GM18870 (cell line): ENCODE measurements around the gene GLT6D1.

Experiments
- ATAC-seq: cut with Tn5 transposase; IDR thresholded peaks from one replicate; pipeline ENCODE4 v1.9.1; 2021; ENCODE audit warnings: moderate library complexity; ENCODE audit not compliant: unreplicated experiment

Gene GLT6D1

DNA sequence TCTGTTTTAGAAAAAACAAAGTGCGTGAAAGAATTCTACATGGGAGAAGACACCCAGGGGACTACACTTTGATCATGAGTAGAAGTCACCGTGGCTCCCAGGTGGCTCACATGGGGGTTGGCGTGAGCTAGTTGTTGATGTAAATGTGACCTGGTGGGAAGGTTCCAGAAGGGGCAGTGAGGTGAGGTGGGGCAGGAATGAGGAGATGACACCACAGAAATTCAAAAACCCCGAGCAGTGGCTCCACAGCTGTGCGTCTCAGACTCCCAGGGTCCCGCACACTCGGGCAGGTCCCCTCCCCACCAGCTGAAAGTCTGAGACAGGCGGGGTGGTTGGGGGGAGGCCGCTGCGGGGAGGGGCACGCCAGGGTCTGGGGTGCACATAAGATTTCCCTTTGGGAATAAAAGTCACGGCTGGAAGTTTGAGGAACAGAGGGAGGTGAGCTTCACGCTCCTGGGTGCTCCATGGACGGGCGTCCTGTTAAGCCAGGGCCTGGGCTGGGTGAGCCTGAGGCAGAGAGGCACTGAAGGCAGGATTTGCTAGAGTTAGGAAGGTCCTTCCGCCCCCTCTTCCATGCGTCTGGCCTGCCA is 29.9 kb downstream of the GLT6D1 start:
- ATAC-seq, result no peak

DNA sequence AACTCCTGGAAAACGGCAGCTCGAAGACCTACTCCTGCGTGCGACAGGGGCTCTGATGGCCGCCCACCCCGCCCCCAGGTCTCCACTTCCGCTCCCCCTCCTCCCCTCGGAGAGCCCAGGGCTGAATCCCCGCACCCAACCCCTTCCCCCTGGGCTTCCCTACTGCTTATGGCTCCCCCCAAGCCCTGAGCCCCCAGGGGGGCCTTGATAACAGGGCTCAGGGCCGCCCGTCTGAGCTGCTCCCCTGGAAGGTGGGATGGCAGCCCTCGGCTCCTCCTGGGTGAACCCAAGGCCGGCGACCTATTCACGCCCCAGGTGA is 30.4 kb downstream of the GLT6D1 start:
- no peak for ATAC-seq

DNA sequence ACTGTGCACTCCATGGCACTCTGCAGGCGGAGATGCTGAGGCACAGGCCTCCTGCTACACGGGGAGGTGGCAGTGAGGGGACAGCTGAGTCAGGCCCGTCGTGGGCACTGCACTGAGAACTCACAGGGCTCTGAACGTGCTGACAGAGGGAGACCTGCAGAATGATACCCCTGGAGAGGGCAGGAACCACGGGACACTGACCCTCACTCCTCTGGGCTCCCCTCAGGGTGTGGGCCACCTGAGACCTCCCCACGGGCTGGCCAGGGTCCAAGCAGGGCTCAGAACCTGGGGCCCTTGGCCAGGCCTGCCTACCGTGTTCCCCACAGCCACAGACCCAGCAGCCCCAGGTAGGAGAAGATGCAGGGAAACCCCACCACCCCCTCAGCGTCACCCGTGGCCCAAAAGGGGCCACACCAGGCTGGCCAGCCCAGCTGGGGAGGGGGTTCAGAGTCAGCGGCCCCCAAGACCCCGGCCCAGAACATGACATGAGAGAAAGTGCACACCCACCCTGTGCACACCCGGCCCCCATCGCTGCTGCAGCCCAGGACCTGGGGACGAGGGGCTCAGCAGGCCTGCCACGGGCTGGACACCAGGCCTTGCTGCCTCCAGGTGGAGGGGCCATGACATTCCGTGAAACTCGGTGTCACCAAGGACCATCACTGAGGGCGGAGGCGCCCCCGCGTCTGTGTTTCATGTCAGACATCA is 30.9 kb downstream of the GLT6D1 start:
- ATAC-seq, result no peak

- no peak for ATAC-seq
These were observed 31.7 kb downstream of the GLT6D1 start for GRCh38 chr9:135607401-135608293.

GRCh38 chr9:135606885-135607259 is 32.5 kb downstream of the GLT6D1 start:
- no peak for ATAC-seq

GRCh38 chr9:135605238-135605781 is 34.0 kb downstream of the GLT6D1 start:
- ATAC-seq, result no peak

- ATAC-seq, result no peak
These were observed 34.7 kb downstream of the GLT6D1 start for GRCh38 chr9:135604437-135605237.

- no peak for ATAC-seq
These were observed 36.4 kb downstream of the GLT6D1 start for GRCh38 chr9:135602789-135603481.

GRCh38 chr9:135601988-135602387 is 37.4 kb downstream of the GLT6D1 start:
- ATAC-seq, result no peak

DNA sequence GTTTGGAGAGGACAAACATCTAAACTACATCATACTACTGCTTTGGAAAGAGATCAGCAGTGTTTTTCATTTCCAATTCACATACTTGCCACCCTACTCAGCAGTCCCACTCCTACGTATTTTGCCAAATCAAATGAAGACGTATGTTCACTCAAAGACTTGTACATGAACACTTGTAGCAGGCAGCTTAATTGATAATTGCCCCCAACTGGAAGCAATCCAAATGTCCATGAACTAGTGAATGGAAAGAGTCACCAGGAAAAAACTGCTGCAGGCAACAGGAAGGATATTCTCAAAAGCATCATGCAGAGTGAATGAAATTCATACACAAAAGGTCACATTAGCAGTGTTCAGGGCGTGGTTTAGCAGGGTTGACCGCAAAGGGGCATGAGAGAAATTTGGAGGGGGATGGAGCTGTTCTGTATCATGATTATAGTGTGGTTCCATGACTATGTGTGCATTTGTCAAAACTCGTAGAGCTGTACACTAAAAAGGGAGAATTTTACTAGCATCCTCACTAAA is 39.0 kb downstream of the GLT6D1 start:
- no peak for ATAC-seq

- ATAC-seq, result no peak
These were observed 43.1 kb downstream of the GLT6D1 start for GRCh38 chr9:135596211-135596610.

- no peak for ATAC-seq
These were observed 46.7 kb downstream of the GLT6D1 start for GRCh38 chr9:135592625-135593024.

DNA sequence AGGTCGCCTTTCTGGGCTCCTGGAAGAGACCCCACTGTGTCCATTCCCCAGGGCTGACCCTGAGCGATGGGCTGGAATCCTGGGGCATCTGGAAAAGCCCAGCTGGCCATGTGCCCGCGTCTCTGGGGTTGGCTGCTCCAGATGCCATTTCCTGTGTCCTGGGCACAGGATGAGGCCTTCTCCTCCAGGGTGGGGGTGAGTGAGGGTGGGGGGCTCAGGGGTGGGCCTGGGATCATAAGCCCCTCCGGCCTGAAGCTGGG is 47.1 kb downstream of the GLT6D1 start:
- ATAC-seq, result no peak

DNA sequence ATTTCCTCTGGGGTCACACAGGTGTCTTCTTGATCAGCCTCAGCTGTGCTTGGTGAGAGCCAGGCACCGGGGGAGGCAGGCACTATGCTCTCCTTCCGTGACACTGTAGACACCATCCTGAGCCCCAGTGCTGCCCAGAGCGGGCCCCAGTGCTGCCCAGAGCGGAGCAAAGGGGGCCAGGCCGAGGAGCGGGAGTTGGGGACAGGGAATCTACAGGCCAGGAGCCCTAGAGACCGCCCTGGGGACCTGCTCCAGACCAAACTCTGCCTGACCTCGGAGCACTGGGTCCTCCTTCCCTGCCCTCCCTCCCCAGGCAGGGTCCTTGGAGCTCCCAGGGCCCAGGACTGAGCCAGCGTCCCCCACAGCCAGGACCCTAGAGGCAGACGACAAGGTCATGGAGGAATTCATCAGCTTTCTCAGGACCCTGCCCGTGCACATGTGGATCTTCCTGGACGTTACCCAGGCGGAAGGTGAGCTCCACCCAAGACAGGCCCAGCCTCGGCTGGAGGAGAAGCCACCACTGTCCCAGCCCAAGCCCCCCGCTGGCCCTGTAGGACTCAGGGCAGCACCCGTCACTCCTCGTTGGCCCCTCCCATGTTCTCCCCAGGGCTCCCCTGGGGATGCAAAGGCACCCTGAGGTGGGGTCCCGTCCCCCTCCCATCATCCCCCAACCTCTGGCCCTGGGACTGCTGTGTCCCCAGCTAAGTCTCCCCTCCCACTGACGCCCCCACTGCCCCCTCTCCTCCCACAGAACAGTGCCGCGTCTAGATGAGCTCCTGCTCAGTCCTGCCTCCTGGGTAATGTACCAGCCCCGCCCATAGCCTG is 47.6 kb downstream of the GLT6D1 start:
- ATAC-seq, result no peak

DNA sequence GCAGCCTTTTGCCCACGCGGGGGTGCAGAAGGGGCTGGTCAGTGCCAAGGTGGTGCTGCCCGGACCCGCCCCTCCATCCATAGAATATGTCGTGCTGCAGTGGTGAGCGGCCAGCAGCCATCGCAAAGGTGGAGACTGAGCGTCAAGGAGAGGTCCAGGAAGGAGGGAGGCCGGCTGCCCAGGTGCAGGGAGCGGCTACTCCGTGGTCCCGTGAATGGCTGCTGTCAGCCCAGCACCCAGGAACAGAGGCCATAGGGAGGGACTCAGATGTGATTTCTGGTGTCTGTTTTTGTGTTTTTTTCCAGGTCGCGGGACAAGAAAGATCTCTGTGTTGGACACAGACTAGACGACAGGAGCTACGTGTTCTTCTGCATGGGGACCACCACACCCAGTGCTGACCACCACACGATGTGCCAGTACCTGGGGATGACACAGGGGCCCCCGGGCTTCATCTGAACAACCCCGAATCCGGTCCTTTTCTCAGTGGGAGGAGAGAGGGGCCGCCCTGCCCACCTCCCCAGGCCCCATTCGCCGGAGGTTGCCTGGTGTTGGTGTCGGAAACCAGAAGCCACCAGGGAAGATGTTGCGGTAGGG is 48.8 kb downstream of the GLT6D1 start:
- ATAC-seq, result no peak

DNA sequence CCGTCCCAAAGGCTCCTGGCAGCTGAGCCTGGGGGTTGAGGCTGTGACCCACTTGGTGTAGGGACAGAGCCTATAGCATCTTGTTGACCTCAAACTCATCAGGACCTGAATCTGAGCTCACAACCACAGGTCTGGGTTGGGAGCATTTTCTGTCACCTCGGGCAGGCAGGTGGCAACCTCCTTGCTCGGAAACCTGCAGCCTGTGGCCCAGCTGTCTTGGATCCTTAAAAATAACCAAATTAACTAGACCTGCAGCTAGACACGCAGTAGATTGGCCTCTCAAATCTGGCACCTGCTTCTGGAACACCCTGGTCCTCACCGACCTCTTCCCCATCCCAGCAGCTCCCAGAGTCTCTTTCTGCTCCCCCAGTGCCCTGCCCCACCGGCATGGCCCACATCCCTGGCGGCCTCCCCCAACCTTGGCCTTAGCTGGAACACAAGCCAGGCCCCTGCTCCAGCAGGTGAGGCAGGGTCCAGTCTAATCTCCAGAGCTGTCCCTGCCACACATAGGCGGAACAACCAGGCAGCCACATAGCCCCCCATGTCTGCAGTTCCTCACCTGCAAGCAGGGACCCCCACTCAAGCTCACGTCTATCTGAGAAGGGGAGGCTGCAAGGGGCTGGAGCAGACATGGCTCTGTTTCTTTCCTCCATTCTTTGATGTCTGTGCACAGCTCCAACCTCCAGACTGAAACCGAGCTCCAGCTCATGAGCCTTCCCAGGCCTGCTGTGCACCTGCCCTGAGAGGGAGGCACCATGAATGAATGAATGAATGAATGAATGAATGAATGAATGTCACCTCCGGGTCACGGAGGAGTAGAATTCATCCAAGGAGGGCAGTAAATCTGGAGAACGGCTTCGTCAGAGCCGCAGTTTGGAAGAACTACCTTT is 49.5 kb downstream of the GLT6D1 start:
- ATAC-seq, result no peak

GRCh38 chr9:135588886-135589595 is 50.3 kb downstream of the GLT6D1 start:
- ATAC-seq, result no peak

GRCh38 chr9:135588371-135588770 is 51.0 kb downstream of the GLT6D1 start:
- ATAC-seq, result no peak
